ENCODE measurements around the gene ZNF791. TPM values are rescaled to one million over a fixed set of nuclear protein-coding genes. Genes with fewer than 3 reads are reported as not detected.

The ZNF791 gene
- total RNA-seq, 3 donors from 2014 or later = 22.4 to 35.3 (median 34.7) TPM

- H3K9me3 ChIP-seq = no peaks in the 10 kb centered on the region
- H3K27ac ChIP-seq = no peak overlapping the region
- no peak for DNase-seq (ENCODE audit: low spot score in 2 of 2)
- peaks cover 2 to 5% of the 10 kb centered on the region in 2 donors for H3K4me1 ChIP-seq
- H3K27me3 ChIP-seq = no peaks in the 10 kb centered on the region
- TF ChIP-seq CTCF (IDR thresholded peaks at IDR 0.05) = no peak
- no peak for TF ChIP-seq POLR2A (IDR thresholded peaks at IDR 0.05)
- no peak for TF ChIP-seq POLR2AphosphoS5 (IDR thresholded peaks at IDR 0.05)
- no peak overlapping the region for H3K4me3 ChIP-seq
- H3K36me3 ChIP-seq = no peaks in the 10 kb centered on the region
- intact Hi-C loops (cut with DNase I; ENCODE audit: low total_unique reads) = no loop called here
Observed at GRCh38 chr19:12660980-12661379, 50.3 kb downstream of the ZNF791 start.

GRCh38 chr19:12664406-12665280, 53.9 kb downstream of the ZNF791 start:
- TF ChIP-seq CTCF (IDR thresholded peaks at IDR 0.05) (no peak), POLR2A (IDR thresholded peaks at IDR 0.05) (no peak)
- intact Hi-C loops (cut with DNase I; ENCODE audit: low total_unique reads) = no loop called here
- Histone ChIP-seq H3K4me1 (peaks cover 5 to 18% of the 10 kb centered on the region in 2 donors), H3K27ac (no peak overlapping the region), H3K27me3 (no peaks in the 10 kb centered on the region), H3K9me3 (no peaks in the 10 kb centered on the region), H3K4me3 (no peak overlapping the region), H3K36me3 (no peaks in the 10 kb centered on the region)
- DNase-seq (ENCODE audit: low spot score in 2 of 2) = no peak

GRCh38 chr19:12665281-12665573, 54.5 kb downstream of the ZNF791 start:
- H3K9me3 ChIP-seq = no peaks in the 10 kb centered on the region
- intact Hi-C loops (cut with DNase I; ENCODE audit: low total_unique reads) = no loop called here
- DNase-seq (ENCODE audit: low spot score in 2 of 2) = no peak
- no peak for TF ChIP-seq POLR2A (IDR thresholded peaks at IDR 0.05)
- TF ChIP-seq POLR2AphosphoS5 (IDR thresholded peaks at IDR 0.05) = no peak
- no peak for TF ChIP-seq CTCF (IDR thresholded peaks at IDR 0.05)
- no peak overlapping the region for H3K27ac ChIP-seq
- no peaks in the 10 kb centered on the region for H3K27me3 ChIP-seq
- no peaks in the 10 kb centered on the region for H3K36me3 ChIP-seq
- H3K4me3 ChIP-seq = peak overlapping the region in 2 of 3 donors; percentile 89
- peaks cover 8 to 18% of the 10 kb centered on the region in 2 donors for H3K4me1 ChIP-seq

GRCh38 chr19:12665671-12666264, 55.0 kb downstream of the ZNF791 start:
- intact Hi-C loops (cut with DNase I; ENCODE audit: low total_unique reads) = loop anchor here (2.0 kb wide), 1 partner anchor 75 kb away; no protein-coding TSS in a partner anchor
- peak overlapping the region in 1 of 2 donors; percentile 56 for H3K27ac ChIP-seq
- H3K9me3 ChIP-seq = no peaks in the 10 kb centered on the region
- H3K27me3 ChIP-seq = no peaks in the 10 kb centered on the region
- TF ChIP-seq POLR2A (IDR thresholded peaks at IDR 0.05) = no peak
- H3K36me3 ChIP-seq = no peaks in the 10 kb centered on the region
- peak overlapping the region; percentile 62 to 89 (median 89) for H3K4me3 ChIP-seq
- no peak for DNase-seq (ENCODE audit: low spot score in 2 of 2)
- H3K4me1 ChIP-seq = peaks cover 13 to 22% of the 10 kb centered on the region in 2 donors

- no peaks in the 10 kb centered on the region for H3K36me3 ChIP-seq
- no peaks in the 10 kb centered on the region for H3K27me3 ChIP-seq
- TF ChIP-seq CTCF (IDR thresholded peaks at IDR 0.05) (no peak), POLR2A (IDR thresholded peaks at IDR 0.05) (no peak), POLR2AphosphoS5 (IDR thresholded peaks at IDR 0.05) (no peak)
- DNase-seq (ENCODE audit: low spot score in 2 of 2) = peak; percentile 61 to 68
- peak within 1 kb of the TSS; percentile 62 to 89 (median 89) for H3K4me3 ChIP-seq
- H3K27ac ChIP-seq = peak within 1 kb of the TSS; percentile 56 to 73
- peaks cover 13 to 22% of the 10 kb centered on the region in 2 donors for H3K4me1 ChIP-seq
- intact Hi-C loops (cut with DNase I; ENCODE audit: low total_unique reads) = loop anchor here (2.0 kb wide), 1 partner anchor 76 kb away; no protein-coding TSS in a partner anchor
- H3K9me3 ChIP-seq = no peaks in the 10 kb centered on the region
Observed at GRCh38 chr19:12666265-12667048, 55.7 kb downstream of the ZNF791 start, which contains the start of the genes MAN2B1 and WDR83. Gene MAN2B1, minus strand, starts transcription at chr19:12666742. Its CDS starts 41 bp downstream, at chr19:12666701. Gene WDR83, plus strand, starts transcription at chr19:12666807. Its CDS starts 2,984 bp downstream, at chr19:12669791.
